ENCODE data around the gene PAEP. TPM values are rescaled to one million over a fixed set of nuclear protein-coding genes. Genes with fewer than 3 reads are reported as not detected.
A peak's percentile ranks its signal among the peaks of the same experiment; 100 is the strongest.
"Not testable (repeated sequence)": the region's sequence is repeated elsewhere in the genome, so short reads cannot be mapped to it uniquely, and the experiment has no call there.

Gene PAEP
- total RNA-seq, 2 donors from 2014 or later: not detected

DNA sequence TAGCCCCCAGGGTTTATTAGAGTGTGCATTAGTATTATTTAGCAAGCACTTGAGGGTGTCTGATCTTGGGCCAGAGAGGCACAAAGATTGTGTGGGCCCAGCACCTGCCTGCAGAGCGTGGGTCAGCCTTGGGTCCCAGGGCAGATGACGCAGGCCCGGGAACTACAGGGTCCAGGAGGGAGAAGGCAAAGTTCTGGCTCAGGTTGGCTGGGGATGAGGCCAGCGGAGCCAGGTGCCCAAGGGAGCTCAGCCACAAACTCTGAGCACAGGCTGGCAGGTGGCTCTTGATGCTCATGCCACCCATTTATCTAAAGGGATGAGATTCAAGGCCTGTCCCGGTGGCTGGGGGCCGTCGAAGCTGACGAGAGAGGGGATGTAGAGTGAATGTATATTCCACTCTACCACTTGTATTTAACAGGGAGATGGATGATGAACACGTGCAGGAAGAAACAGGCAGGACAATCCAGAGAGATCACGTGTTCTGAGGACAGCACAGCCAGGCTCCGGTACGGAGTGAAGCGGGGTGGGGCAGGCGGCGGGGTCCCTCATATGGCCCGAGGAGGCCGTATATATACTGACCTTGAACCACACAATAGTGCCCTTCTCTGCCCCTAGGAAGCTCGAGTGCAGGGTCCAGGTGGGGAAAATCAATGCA is 16.4 kb upstream of the PAEP start:
- DNase-seq (ENCODE audit: low spot score in 2 of 2): peak in 1 of 2 donors; percentile 18
- ATAC-seq: no peak
- H3K36me3 Mint-ChIP-seq: no peaks in the 10 kb centered on the region
- H3K9me3 Mint-ChIP-seq: no peaks in the 10 kb centered on the region
- no peak overlapping the region for H3K27ac Mint-ChIP-seq

DNA sequence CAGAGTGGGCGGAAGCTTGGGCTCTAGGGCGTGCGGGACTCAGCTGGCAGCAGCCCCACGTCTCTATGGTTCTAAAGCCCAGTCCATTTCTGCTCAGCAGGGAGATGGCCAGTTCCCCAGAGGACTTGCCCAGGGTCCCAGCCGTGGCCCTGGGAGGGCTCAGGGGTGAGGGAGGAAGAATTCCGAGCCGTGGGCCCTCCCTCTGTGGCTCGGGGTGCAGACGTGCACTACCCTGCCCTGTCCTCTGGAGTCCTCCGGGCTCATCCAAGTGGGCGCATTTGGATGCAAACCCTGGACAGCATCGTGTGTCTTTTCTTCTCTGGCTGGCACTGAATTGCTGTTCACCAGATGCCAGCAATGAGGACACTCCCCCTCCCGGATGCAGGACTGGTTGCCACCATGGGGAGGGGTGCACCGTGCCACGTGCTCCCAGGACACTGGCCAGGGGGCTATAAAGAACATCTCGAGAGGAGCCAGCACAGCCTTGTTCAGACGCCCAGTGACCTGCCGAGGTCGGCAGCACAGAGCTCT is 15.8 kb upstream of the PAEP start, which contains the start of gene OBP2A:
TSS of gene OBP2A (plus strand) at position 481 of the 531 bp plus-strand sequence. CDS start 55 bp downstream, outside the sequence.
- H3K9me3 Mint-ChIP-seq, H3K27ac Mint-ChIP-seq, ATAC-seq: not testable (repeated sequence)

DNA sequence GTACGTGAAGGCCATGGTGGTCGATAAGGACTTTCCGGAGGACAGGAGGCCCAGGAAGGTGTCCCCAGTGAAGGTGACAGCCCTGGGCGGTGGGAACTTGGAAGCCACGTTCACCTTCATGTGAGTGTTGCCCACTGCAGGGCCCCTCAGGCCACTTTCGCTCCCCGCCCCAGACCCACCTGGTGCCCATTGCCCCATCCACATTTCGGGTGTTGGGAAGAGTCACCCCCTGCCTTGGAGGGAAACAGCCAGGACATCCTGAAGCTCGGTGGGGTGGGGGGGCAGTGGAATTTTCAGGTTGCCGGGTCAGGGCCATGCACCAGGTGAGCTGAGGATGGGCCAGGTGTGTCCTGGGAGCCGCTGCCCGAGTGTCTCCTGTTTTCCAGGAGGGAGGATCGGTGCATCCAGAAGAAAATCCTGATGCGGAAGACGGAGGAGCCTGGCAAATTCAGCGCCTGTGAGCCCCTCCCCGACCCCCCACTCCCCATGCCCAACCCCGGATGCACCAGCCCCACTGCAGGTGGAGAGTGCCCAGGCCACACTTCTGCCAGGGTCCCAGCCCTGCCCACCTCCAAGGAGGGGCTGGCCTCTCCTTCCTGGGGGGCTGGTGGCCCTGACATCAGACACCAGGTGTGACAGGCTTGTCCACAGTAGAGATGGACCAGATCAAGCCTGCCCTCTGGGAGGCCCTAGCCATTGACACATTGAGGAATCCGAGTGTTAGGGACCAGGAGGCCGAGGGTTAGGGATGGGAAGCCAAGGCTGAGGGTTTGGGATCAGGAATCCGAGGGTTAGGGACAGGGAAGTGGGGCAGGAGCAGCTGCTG is 14.6 kb upstream of the PAEP start:
- DNase-seq (ENCODE audit: low spot score in 2 of 2): peak in 1 of 2 donors; percentile 14
- ATAC-seq, H3K27ac Mint-ChIP-seq, H3K36me3 Mint-ChIP-seq, H3K9me3 Mint-ChIP-seq: not testable (repeated sequence)

More for the DNA sequence above, 15.8 kb upstream of the PAEP start, which contains the start of gene OBP2A:
- DNase-seq (ENCODE audit: low spot score in 2 of 2): peak in 1 of 2 donors; percentile 40
- H3K36me3 Mint-ChIP-seq: not testable (repeated sequence)

DNA sequence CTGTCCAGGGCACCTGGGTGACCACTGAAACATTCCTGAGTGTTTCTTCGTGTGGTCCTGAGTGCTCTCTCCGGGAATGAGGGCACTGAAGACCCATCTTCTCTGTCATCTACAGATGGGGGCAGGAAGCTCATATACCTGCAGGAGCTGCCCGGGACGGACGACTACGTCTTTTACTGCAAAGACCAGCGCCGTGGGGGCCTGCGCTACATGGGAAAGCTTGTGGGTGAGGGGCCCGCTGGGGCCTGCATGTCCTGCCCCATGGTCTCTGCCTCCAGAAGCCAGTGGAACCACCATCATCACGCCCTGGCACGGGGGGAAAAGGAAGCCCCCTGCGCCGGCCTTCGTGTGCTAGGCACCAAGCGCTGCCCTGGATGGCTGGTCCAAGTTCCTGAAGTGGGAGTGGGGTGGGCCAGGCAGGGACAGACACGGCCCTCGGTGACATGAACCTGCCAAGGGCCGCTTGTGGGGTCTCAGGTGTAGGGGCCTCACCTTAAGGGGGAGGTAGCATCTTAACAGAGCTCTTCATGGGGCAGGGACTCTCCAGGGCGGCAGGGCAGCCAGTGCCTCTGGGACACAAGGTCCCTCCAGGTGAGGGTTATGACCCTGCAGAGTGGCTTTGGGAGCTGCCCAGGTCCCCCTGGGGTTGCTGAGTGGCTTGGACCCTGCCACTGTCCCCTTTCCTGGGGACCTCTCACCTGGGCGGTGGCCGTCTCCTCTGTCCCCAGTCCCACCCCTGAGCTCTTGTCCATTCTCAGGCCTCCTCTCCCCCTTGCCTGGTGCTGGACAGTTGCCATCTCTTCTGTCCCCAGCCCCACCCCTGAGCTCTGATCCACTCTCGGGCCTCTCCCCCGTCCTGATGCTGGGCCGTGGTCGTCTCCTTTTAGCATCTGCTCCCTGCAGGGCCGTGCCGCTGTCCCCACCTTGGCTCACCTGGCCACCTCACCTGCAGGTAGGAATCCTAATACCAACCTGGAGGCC is 13.5 kb upstream of the PAEP start:
- H3K36me3 Mint-ChIP-seq: no peaks in the 10 kb centered on the region
- no peaks in the 10 kb centered on the region for H3K9me3 Mint-ChIP-seq
- ATAC-seq (no peak), DNase-seq (ENCODE audit: low spot score in 2 of 2) (peak in 1 of 2 donors; percentile 34)
- H3K27ac Mint-ChIP-seq: no peak overlapping the region

- H3K9me3 Mint-ChIP-seq, H3K27ac Mint-ChIP-seq, H3K36me3 Mint-ChIP-seq, ATAC-seq: not testable (repeated sequence)
- peak in 1 of 2 donors; percentile 47 for DNase-seq (ENCODE audit: low spot score in 2 of 2)
Measured at GRCh38 chr9:135549478-135550343, 11.8 kb upstream of the PAEP start.

- Mint-ChIP-seq H3K27ac (no peak overlapping the region), H3K9me3 (no peaks in the 10 kb centered on the region), H3K36me3 (no peaks in the 10 kb centered on the region)
- DNase-seq (ENCODE audit: low spot score in 2 of 2) (peak in 1 of 2 donors; percentile 38), ATAC-seq (no peak)
Measured at GRCh38 chr9:135550344-135550918, 11.1 kb upstream of the PAEP start.

DNA sequence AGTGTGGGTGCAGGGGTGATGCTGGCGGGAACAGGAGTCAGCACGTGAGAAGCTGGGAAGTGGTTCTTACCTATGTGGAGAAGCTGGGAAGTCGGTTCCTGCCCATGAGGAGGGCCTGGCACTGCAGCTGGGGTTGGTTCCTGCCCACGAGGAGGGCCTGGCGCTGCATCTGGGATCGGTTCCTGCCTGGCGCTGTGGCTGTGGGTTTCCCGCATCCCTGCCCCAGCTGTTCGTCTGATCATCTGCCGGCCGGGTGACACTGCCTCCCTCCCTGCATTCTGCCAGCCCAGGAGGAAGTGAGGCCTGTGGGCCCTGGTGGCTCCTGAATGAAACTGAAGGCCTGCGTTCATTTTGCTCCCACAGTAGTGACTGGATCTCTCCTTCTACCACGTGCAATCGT is 10.5 kb upstream of the PAEP start:
- DNase-seq (ENCODE audit: low spot score in 2 of 2): peak in 1 of 2 donors; percentile 33
- ATAC-seq: no peak
- H3K27ac Mint-ChIP-seq: no peak overlapping the region
- no peaks in the 10 kb centered on the region for H3K36me3 Mint-ChIP-seq
- H3K9me3 Mint-ChIP-seq: no peaks in the 10 kb centered on the region

DNA sequence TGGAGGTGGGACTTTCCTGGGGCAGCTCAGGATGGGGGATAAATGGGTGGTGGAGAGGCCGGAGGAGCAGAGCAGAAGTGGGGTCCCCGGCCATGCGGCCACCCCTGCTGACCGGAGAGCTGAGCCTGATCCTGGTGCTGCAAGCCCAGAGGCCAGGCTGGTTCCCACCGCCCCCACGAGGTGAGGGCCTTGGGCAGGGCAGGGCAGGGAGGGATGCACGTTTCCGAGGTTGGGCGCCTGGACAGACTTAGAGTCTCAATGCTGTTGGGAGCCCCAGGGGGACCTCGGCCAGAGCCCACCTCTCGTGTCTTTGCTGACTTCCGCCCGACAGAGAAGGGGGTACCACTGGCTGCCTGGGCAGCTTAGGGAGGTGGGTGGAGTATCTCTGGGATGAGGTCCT is 10.1 kb upstream of the PAEP start:
- Mint-ChIP-seq H3K27ac (no peak overlapping the region), H3K36me3 (no peaks in the 10 kb centered on the region), H3K9me3 (no peaks in the 10 kb centered on the region)
- ATAC-seq: no peak
- peak in 1 of 2 donors; percentile 16 for DNase-seq (ENCODE audit: low spot score in 2 of 2)

- H3K27ac Mint-ChIP-seq: no peak overlapping the region
- no peaks in the 10 kb centered on the region for H3K9me3 Mint-ChIP-seq
- H3K36me3 Mint-ChIP-seq: no peaks in the 10 kb centered on the region
- DNase-seq (ENCODE audit: low spot score in 2 of 2) (peak in 1 of 2 donors; percentile 45), ATAC-seq (no peak)
Measured at GRCh38 chr9:135552021-135552697, 9.4 kb upstream of the PAEP start.

GRCh38 chr9:135552698-135553171 is 8.8 kb upstream of the PAEP start:
- Mint-ChIP-seq H3K36me3 (no peaks in the 10 kb centered on the region), H3K27ac (no peak overlapping the region), H3K9me3 (no peaks in the 10 kb centered on the region)
- ATAC-seq (no peak), DNase-seq (ENCODE audit: low spot score in 2 of 2) (no peak)

DNA sequence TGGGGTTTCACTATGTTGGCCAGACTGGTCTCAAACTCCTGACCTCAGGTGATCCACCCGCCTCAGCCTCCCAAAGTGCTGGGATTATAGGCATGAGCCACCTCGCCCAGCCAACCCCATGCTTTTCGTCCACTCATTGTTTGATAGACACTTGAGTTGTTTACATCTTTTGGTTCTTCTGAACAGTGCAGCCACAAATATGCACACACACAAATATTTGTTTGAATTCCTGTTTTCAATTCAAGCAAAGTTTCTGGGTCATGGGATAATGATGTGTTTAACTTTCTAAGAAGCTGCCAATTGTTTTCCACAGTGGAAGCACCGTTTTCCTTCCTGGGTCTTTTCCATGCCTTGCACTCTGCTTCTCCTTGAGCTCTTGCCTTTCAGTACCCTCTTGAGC is 6.8 kb upstream of the PAEP start:
- no peaks in the 10 kb centered on the region for H3K9me3 Mint-ChIP-seq
- DNase-seq (ENCODE audit: low spot score in 2 of 2): no peak
- no peak for ATAC-seq
- no peak overlapping the region for H3K27ac Mint-ChIP-seq
- H3K36me3 Mint-ChIP-seq: no peaks in the 10 kb centered on the region

GRCh38 chr9:135555203-135555602 is 6.4 kb upstream of the PAEP start:
- Mint-ChIP-seq H3K27ac (no peak overlapping the region), H3K9me3 (no peaks in the 10 kb centered on the region), H3K36me3 (no peaks in the 10 kb centered on the region)
- DNase-seq (ENCODE audit: low spot score in 2 of 2): peak in 1 of 2 donors; percentile 11
- no peak for ATAC-seq

GRCh38 chr9:135555910-135556309 is 5.6 kb upstream of the PAEP start:
- no peaks in the 10 kb centered on the region for H3K36me3 Mint-ChIP-seq
- H3K27ac Mint-ChIP-seq: no peak overlapping the region
- DNase-seq (ENCODE audit: low spot score in 2 of 2) (peak in 1 of 2 donors; percentile 18), ATAC-seq (no peak)
- H3K9me3 Mint-ChIP-seq: no peaks in the 10 kb centered on the region

GRCh38 chr9:135559606-135560005 is 1.9 kb upstream of the PAEP start:
- no peaks in the 10 kb centered on the region for H3K9me3 Mint-ChIP-seq
- no peak for ATAC-seq
- no peak overlapping the region for H3K27ac Mint-ChIP-seq
- no peaks in the 10 kb centered on the region for H3K36me3 Mint-ChIP-seq
- peak in 1 of 2 donors; percentile 1 for DNase-seq (ENCODE audit: low spot score in 2 of 2)

All from activated naive CD4-positive, alpha-beta T cell treated with anti-CD3 and anti-CD28 coated beads, Interleukin-2, amount 50 U/mL, for 72 hours (primary cell).